ENCODE results near the gene EPB41L4A. TPM values are rescaled to one million over a fixed set of nuclear protein-coding genes. Genes with fewer than 3 reads are reported as not detected.

Gene EPB41L4A
- total RNA-seq, 6 donors from 2014 or later = 15.9 to 45.1 (median 28.1) TPM

- ATAC-seq (ENCODE audit: low FRiP score in 2 of 2) (no peak), DNase-seq (no peak)
- H3K9me3 ChIP-seq = no peaks in the 10 kb centered on the region
- no peaks in the 10 kb centered on the region for H3K27me3 ChIP-seq
- no peak for TF ChIP-seq POLR2AphosphoS5 (IDR thresholded peaks at IDR 0.05)
- TF ChIP-seq CTCF (IDR thresholded peaks at IDR 0.05) = no peak
- no peak for TF ChIP-seq EP300 (IDR thresholded peaks at IDR 0.05)
- TF ChIP-seq POLR2A (IDR thresholded peaks at IDR 0.05) = no peak
- 34 to 48% methylated on average over 3 of the region's 3 CpGs for WGBS, 2 donors
- no peak overlapping the region for H3K27ac ChIP-seq
- H3K4me3 ChIP-seq = no peak overlapping the region
- no peaks in the 10 kb centered on the region for H3K4me1 ChIP-seq
- H3K36me3 ChIP-seq = no peaks in the 10 kb centered on the region
Observed at GRCh38 chr5:112124788-112125187, 294.3 kb downstream of the EPB41L4A start.

GRCh38 chr5:112123086-112123485, 296.0 kb downstream of the EPB41L4A start:
- H3K27me3 ChIP-seq = no peaks in the 10 kb centered on the region
- H3K36me3 ChIP-seq = no peaks in the 10 kb centered on the region
- 93 to 100% methylated on average over 2 of the region's 2 CpGs for WGBS, 2 donors
- H3K4me3 ChIP-seq = no peak overlapping the region
- DNase-seq (no peak), ATAC-seq (ENCODE audit: low FRiP score in 2 of 2) (no peak)
- no peaks in the 10 kb centered on the region for H3K9me3 ChIP-seq
- H3K4me1 ChIP-seq = peaks cover 0 to 3% (median 0%) of the 10 kb centered on the region in 4 donors
- no peak overlapping the region for H3K27ac ChIP-seq
- TF ChIP-seq EP300 (IDR thresholded peaks at IDR 0.05) = no peak
- no peak for TF ChIP-seq CTCF (IDR thresholded peaks at IDR 0.05)
- TF ChIP-seq POLR2A (IDR thresholded peaks at IDR 0.05) = no peak
- no peak for TF ChIP-seq POLR2AphosphoS5 (IDR thresholded peaks at IDR 0.05)

- DNase-seq (no peak), ATAC-seq (ENCODE audit: low FRiP score in 2 of 2) (no peak)
- Histone ChIP-seq H3K27ac (no peak overlapping the region), H3K9me3 (no peaks in the 10 kb centered on the region), H3K4me3 (no peak overlapping the region), H3K4me1 (peaks cover 0 to 6% (median 1%) of the 10 kb centered on the region in 4 donors), H3K36me3 (no peaks in the 10 kb centered on the region), H3K27me3 (no peaks in the 10 kb centered on the region)
- TF ChIP-seq EP300 (IDR thresholded peaks at IDR 0.05) = no peak
- TF ChIP-seq POLR2A (IDR thresholded peaks at IDR 0.05) = no peak
- no peak for TF ChIP-seq POLR2AphosphoS5 (IDR thresholded peaks at IDR 0.05)
- no peak for TF ChIP-seq CTCF (IDR thresholded peaks at IDR 0.05)
- 89 to 93% methylated on average over 3 of the region's 3 CpGs for WGBS, 2 donors
Observed at GRCh38 chr5:112122353-112122752, 296.7 kb downstream of the EPB41L4A start.

- DNase-seq = no peak
- TF ChIP-seq POLR2A (IDR thresholded peaks at IDR 0.05) = no peak
- no peaks in the 10 kb centered on the region for H3K9me3 ChIP-seq
- ATAC-seq (ENCODE audit: low FRiP score in 2 of 2) = no peak
- WGBS, 2 donors = 92% methylated on average over 3 of the region's 3 CpGs
- no peaks in the 10 kb centered on the region for H3K36me3 ChIP-seq
- H3K4me3 ChIP-seq = no peak overlapping the region
- H3K4me1 ChIP-seq = peaks cover 0 to 6% (median 1%) of the 10 kb centered on the region in 4 donors
- H3K27me3 ChIP-seq = no peaks in the 10 kb centered on the region
- no peak overlapping the region for H3K27ac ChIP-seq
Observed at GRCh38 chr5:112121258-112121657, 297.8 kb downstream of the EPB41L4A start.

GRCh38 chr5:112119969-112120368, 299.1 kb downstream of the EPB41L4A start:
- peaks cover 0 to 6% (median 1%) of the 10 kb centered on the region in 4 donors for H3K4me1 ChIP-seq
- no peaks in the 10 kb centered on the region for H3K36me3 ChIP-seq
- WGBS, 2 donors = 89 to 91% methylated on average over 2 of the region's 2 CpGs
- no peak overlapping the region for H3K27ac ChIP-seq
- no peaks in the 10 kb centered on the region for H3K27me3 ChIP-seq
- no peaks in the 10 kb centered on the region for H3K9me3 ChIP-seq
- ATAC-seq (ENCODE audit: low FRiP score in 2 of 2) (no peak), DNase-seq (no peak)
- TF ChIP-seq EP300 (IDR thresholded peaks at IDR 0.05) (no peak), CTCF (IDR thresholded peaks at IDR 0.05) (no peak), POLR2A (IDR thresholded peaks at IDR 0.05) (no peak), POLR2AphosphoS5 (IDR thresholded peaks at IDR 0.05) (no peak)
- H3K4me3 ChIP-seq = no peak overlapping the region
